Measurements from ENCODE around the gene ACTR1A. TPM values are rescaled to one million over a fixed set of nuclear protein-coding genes. Genes with fewer than 3 reads are reported as not detected.

The ACTR1A gene
- total and polyA plus RNA-seq, 9 of the 15 experiments (the other 6 are each of a cell fraction or from before 2014, with no cell fraction given) = 36.3 to 77.2 (median 49.6) TPM

- TF ChIP-seq E2F6 (IDR thresholded peaks at IDR 0.05; ENCODE audit: borderline replicate concordance in 1 of 2, extremely low read depth in 1 of 2, insufficient read depth in 1 of 2, insufficient read length in 1 of 2, low read depth in 1 of 2, low read length in 1 of 2, poor library complexity in 1 of 2, severe bottlenecking in 1 of 2) = peak; percentile 86 to 96
- TF ChIP-seq MEF2A (IDR thresholded peaks at IDR 0.05; ENCODE audit: control insufficient read depth, low read depth, low read length) = no peak
- TF ChIP-seq SIX5 (IDR thresholded peaks at IDR 0.05; ENCODE audit: borderline replicate concordance in 1 of 2, insufficient read depth in 1 of 2, low read depth in 1 of 2, low read length in 2 of 2) = peak; percentile 50 to 68; a peak in 2 of 4 replicates
- no peak for TF ChIP-seq ZNF592 (IDR thresholded peaks at IDR 0.05)
- TF ChIP-seq HMBOX1 (IDR thresholded peaks at IDR 0.05) = no peak
- 0 out of 2 replicates have a peak, but pooled peaks have one; percentile 39 for TF ChIP-seq GABPB1 (CRISPR knock-in tag; IDR thresholded peaks at IDR 0.05)
- no peak for TF ChIP-seq SMAD2 (IDR thresholded peaks at IDR 0.05; ENCODE audit: low read depth, low read length)
- TF ChIP-seq E2F5 (CRISPR knock-in tag; IDR thresholded peaks at IDR 0.05) = no peak
- TF ChIP-seq, protein P1, sequence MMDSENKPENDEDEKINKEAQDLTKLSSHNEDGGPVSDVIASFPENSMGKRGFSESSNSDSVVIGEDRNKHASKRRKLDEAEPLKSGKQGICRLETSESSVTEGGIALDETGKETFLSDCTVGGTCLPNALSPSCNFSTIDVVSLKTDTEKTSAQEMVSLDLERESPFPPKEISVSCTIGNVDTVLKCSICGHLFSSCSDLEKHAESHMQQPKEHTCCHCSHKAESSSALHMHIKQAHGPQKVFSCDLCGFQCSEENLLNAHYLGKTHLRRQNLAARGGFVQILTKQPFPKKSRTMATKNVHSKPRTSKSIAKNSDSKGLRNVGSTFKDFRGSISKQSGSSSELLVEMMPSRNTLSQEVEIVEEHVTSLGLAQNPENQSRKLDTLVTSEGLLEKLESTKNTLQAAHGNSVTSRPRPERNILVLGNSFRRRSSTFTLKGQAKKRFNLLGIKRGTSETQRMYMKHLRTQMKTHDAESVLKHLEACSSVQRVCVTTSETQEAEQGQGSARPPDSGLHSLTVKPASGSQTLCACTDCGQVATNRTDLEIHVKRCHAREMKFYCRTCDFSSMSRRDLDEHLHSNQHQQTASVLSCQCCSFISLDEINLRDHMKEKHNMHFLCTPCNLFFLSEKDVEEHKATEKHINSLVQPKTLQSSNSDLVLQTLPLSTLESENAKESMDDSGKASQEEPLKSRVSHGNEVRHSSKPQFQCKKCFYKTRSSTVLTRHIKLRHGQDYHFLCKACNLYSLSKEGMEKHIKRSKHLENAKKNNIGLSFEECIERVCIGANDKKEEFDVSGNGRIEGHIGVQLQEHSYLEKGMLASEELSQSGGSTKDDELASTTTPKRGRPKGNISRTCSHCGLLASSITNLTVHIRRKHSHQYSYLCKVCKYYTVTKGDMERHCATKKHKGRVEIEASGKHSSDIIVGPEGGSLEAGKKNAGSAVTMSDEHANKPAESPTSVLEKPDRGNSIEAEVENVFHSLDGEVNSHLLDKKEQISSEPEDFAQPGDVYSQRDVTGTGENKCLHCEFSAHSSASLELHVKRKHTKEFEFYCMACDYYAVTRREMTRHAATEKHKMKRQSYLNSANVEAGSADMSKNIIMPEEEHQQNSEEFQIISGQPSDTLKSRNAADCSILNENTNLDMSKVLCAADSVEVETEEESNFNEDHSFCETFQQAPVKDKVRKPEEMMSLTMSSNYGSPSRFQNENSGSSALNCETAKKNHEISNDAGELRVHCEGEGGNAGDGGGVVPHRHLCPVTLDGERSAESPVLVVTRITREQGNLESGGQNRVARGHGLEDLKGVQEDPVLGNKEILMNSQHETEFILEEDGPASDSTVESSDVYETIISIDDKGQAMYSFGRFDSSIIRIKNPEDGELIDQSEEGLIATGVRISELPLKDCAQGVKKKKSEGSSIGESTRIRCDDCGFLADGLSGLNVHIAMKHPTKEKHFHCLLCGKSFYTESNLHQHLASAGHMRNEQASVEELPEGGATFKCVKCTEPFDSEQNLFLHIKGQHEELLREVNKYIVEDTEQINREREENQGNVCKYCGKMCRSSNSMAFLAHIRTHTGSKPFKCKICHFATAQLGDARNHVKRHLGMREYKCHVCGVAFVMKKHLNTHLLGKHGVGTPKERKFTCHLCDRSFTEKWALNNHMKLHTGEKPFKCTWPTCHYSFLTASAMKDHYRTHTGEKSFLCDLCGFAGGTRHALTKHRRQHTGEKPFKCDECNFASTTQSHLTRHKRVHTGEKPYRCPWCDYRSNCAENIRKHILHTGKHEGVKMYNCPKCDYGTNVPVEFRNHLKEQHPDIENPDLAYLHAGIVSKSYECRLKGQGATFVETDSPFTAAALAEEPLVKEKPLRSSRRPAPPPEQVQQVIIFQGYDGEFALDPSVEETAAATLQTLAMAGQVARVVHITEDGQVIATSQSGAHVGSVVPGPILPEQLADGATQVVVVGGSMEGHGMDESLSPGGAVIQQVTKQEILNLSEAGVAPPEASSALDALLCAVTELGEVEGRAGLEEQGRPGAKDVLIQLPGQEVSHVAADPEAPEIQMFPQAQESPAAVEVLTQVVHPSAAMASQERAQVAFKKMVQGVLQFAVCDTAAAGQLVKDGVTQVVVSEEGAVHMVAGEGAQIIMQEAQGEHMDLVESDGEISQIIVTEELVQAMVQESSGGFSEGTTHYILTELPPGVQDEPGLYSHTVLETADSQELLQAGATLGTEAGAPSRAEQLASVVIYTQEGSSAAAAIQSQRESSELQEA (IDR thresholded peaks at IDR 0.05; ENCODE audit: low read depth) = peak; percentile 73; the same call in 1 of the 2 replicates
These were observed 41.1 kb downstream of the ACTR1A start (continued) for GRCh38 chr10:102461187-102462054.
